Endothelial cell of umbilical vein (primary cell): ENCODE measurements around the gene CD164L2. TPM values are rescaled to one million over a fixed set of nuclear protein-coding genes. Genes with fewer than 3 reads are reported as not detected.

Experiments used
- BruUV-seq: library from RNA; stranded (reverse); fragments of 400-500 nt; replicated peaks from 2 replicates; lab custom pipeline; 2021; lab: Mats Ljungman, UMichigan
- CTCF ChIA-PET: fragments of 300-600, 350-600 bp; sonication (Branson Sonifier 250); formaldehyde crosslinking; loops from one replicate; lab custom pipeline; 2021; ENCODE audit warnings: antibody characterized with exemption, inconsistent platforms; lab: Charles Lee
- POLR2A ChIA-PET: fragments of 300-600, 350-600 bp; sonication (Branson Sonifier 250); formaldehyde crosslinking; loops from one replicate; lab custom pipeline; 2021; ENCODE audit warnings: antibody characterized with exemption, inconsistent platforms; lab: Charles Lee
- DNase-seq: peaks from one replicate; pipeline ENCODE4 v3.0.0-alpha.2; 2011; ENCODE audit warnings: low read depth, low spot score
- FAIRE-seq: peaks from 2 replicates; lab custom pipeline; 2011; peaks lifted over from hg19 to GRCh38; lab: Jason Lieb, UNC
- H2AFZ ChIP-seq: 2 replicates; pipeline ENCODE4 v1.6.0; 2012; ENCODE audit warnings: low read depth, low read length, control low read depth, inconsistent platforms
- H3K27ac ChIP-seq: 2 replicates; pipeline ENCODE4 v1.5.1; 2011; ENCODE audit warnings: low read depth, mild to moderate bottlenecking, control low read depth, low read length, moderate library complexity; ENCODE audit not compliant: insufficient read depth
- H3K27me3 ChIP-seq, 2 experiments: 2 replicates each; pipeline versions ENCODE4 v1.6.0 to v1.6.1; 2011; ENCODE audit warnings: low read length in 2 of 2, mixed read lengths in 1 of 2; ENCODE audit not compliant: control insufficient read depth in 2 of 2, insufficient read depth in 2 of 2
- H3K36me3 ChIP-seq, 2 experiments: 2 replicates in 1 of 2; 3 replicates in 1 of 2; pipeline ENCODE4 v1.5.1; 2011; ENCODE audit warnings: low read length in 2 of 2, mild to moderate bottlenecking in 1 of 2, moderate library complexity in 1 of 2; ENCODE audit not compliant: control insufficient read depth in 2 of 2, insufficient read depth in 2 of 2; ENCODE audit errors: extremely low read depth in 1 of 2
- H3K4me1 ChIP-seq: 3 replicates; pipeline ENCODE4 v1.5.1; 2011; ENCODE audit warnings: mild to moderate bottlenecking, low read length; ENCODE audit not compliant: control insufficient read depth, insufficient read depth; ENCODE audit errors: extremely low read depth
- H3K4me2 ChIP-seq: 2 replicates; pipeline ENCODE4 v1.6.1; 2011; ENCODE audit warnings: low read length, control low read depth, mixed read lengths; ENCODE audit not compliant: insufficient read depth
- H3K4me3 ChIP-seq, 3 experiments: fragments of 200-600 bp in 1 of 3; sonication (generic), shearing (Covaris generic) in 1 of 3; replicated peaks in 1 of 3; 2 replicates each; pipeline ENCODE4 v1.5.1; 2011 to 2016; ENCODE audit warnings: control low read depth in 3 of 3, low read length in 3 of 3, mild to moderate bottlenecking in 2 of 3, inconsistent platforms in 1 of 3, low read depth in 1 of 3, moderate library complexity in 1 of 3; ENCODE audit not compliant: insufficient read depth in 1 of 3
- H3K79me2 ChIP-seq: 2 replicates; pipeline ENCODE4 v1.6.0; 2012; ENCODE audit warnings: low read length, inconsistent platforms; ENCODE audit not compliant: control insufficient read depth, insufficient read depth
- H3K9ac ChIP-seq: replicated peaks from 2 replicates; pipeline ENCODE3; 2011; ENCODE audit warnings: low read length, control low read depth; ENCODE audit not compliant: insufficient read depth; ENCODE audit errors: extremely low read depth
- H3K9me1 ChIP-seq: replicated peaks from 3 replicates; pipeline ENCODE4 v1.6.0; 2011; ENCODE audit warnings: mild to moderate bottlenecking, low read length; ENCODE audit not compliant: control insufficient read depth, insufficient read depth; ENCODE audit errors: extremely low read depth
- H3K9me3 ChIP-seq: replicated peaks from 2 replicates; pipeline ENCODE4 v1.5.1; 2012; ENCODE audit warnings: low read length, inconsistent platforms; ENCODE audit not compliant: control insufficient read depth, insufficient read depth
- H4K20me1 ChIP-seq: replicated peaks from 2 replicates; pipeline ENCODE3; 2011; ENCODE audit warnings: mild to moderate bottlenecking, low read length; ENCODE audit not compliant: control insufficient read depth, insufficient read depth; ENCODE audit errors: extremely low read depth
- CTCF ChIP-seq, 2 donors: IDR thresholded peaks; 1 replicate in 1 of 2; 2 replicates in 1 of 2; pipeline ENCODE4 v1.5.1; 2011; ENCODE audit warnings: low read length in 2 of 2, mild to moderate bottlenecking in 2 of 2, moderate library complexity in 2 of 2, control low read depth in 1 of 2, inconsistent platforms in 1 of 2, low read depth in 1 of 2; ENCODE audit not compliant: insufficient read depth in 1 of 2; ENCODE audit errors: extremely low read depth in 1 of 2
- EZH2 ChIP-seq: IDR thresholded peaks from 2 replicates; pipeline ENCODE4 v1.6.1; 2012; ENCODE audit warnings: borderline replicate concordance, low read depth, mild to moderate bottlenecking, moderate library complexity, low read length, inconsistent platforms; ENCODE audit not compliant: severe bottlenecking
- FOS ChIP-seq: IDR thresholded peaks from 2 replicates; pipeline ENCODE4 v1.6.1; 2011; ENCODE audit warnings: mild to moderate bottlenecking, low read length, moderate library complexity, borderline replicate concordance; ENCODE audit not compliant: insufficient read depth
- GATA2 ChIP-seq: IDR thresholded peaks from 2 replicates; pipeline ENCODE4 v1.7.0; 2011; ENCODE audit warnings: low read depth, mild to moderate bottlenecking, moderate library complexity, mixed read lengths, low read length; ENCODE audit not compliant: insufficient read length, insufficient read depth
- JUN ChIP-seq: IDR thresholded peaks from 2 replicates; pipeline ENCODE4 v1.6.1; 2011; ENCODE audit warnings: borderline replicate concordance, low read depth; ENCODE audit not compliant: insufficient read length, insufficient read depth
- MYC ChIP-seq: IDR thresholded peaks from one replicate; pipeline ENCODE4 v1.6.1; 2011; ENCODE audit warnings: mild to moderate bottlenecking, low read depth, low read length
- POLR2A ChIP-seq: IDR thresholded peaks from 2 replicates; pipeline ENCODE4 v1.6.1; 2012; ENCODE audit warnings: low read depth, mild to moderate bottlenecking, control low read depth, low read length
- dilution Hi-C: fragments of 300-500 bp; cut with MboI; formaldehyde crosslinking; loops from one replicate; pipeline ENCODE4 v1.15.0; 2019; ENCODE audit warnings: low sequenced_read_pairs; ENCODE audit not compliant: extremely low pct_ligation_motif_present
- intact Hi-C: fragments of 100-400 bp; cut with micrococcal nuclease; formaldehyde crosslinking; loops from one replicate; pipeline ENCODE4 v1.10.0; 2022
- polyA plus RNA-seq, 4 experiments: library from polyadenylated mRNA; depleted of rRNA in 3 of 4; stranded (reverse) in 3 of 4; unstranded in 1 of 4; fragments of >200 nt; gene quantifications; 2 replicates each; pipeline versions ENCODE4 v1.2.1 to v1.2.3, GENCODE V29; 2011 to 2012; ENCODE audit warnings: missing spikeins in 1 of 4
- total RNA-seq: library from RNA; stranded (reverse); gene quantifications from 2 replicates; pipeline ENCODE4 v1.2.3, GENCODE V29; 2021
- TF ChIP-seq, protein P1 (sequence below): IDR thresholded peaks from 2 replicates; pipeline ENCODE4 v1.6.1; 2011; ENCODE audit not compliant: insufficient read depth, insufficient read length

The CD164L2 gene
- total and polyA plus RNA-seq, 2 donors (not counting 3 experiments of a cell fraction or from before 2014, with no cell fraction given): not detected

DNA sequence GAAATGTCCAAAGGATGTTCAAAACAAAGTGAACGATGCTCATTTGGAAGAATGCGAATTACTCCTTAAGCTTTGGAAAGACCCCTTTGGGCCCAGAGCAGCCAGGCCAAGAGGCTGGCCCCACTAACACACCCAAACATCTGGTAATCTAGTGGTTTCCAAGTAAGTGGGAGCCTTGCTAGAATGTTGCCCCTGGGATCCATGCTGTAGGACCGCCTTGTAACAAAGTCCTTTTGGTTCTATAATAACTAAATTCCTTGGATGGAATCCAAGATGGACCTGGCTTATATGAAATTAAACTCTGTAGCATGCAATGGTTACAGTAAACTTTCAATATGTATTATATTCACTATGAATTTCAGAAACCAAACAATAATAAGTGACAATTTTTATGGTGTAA, 34.6 kb upstream of the CD164L2 start:
- POLR2A ChIA-PET: no interaction called here
- Histone ChIP-seq H3K27me3 (no peaks in the 10 kb centered on the region), H3K9ac (no peak overlapping the region), H3K4me2 (no peak overlapping the region), H3K9me1 (no peaks in the 10 kb centered on the region), H3K27ac (no peak overlapping the region), H3K4me1 (peaks cover 5% of the 10 kb centered on the region), H3K4me3 (no peak overlapping the region), H3K9me3 (no peaks in the 10 kb centered on the region), H2AFZ (no peak overlapping the region), H3K36me3 (peaks cover 34 to 41% of the 10 kb centered on the region in 2 experiments), H3K79me2 (peaks cover 16% of the 10 kb centered on the region), H4K20me1 (no peaks in the 10 kb centered on the region)
- no peak for FAIRE-seq
- no TSS peak for BruUV-seq
- dilution Hi-C loops: loop anchor here (25.0 kb wide), 1 partner anchor 170 kb away; no protein-coding TSS in a partner anchor
- CTCF ChIA-PET: interaction anchor here (0.8 to 8.0 kb wide), 5 partner anchors 8 to 139 kb away, joined by 3 to 70 read pairs (median 6); no protein-coding TSS in a partner anchor
- no peak for DNase-seq
- intact Hi-C loops: loop anchor here (5.0 kb wide), 1 partner anchor 110 kb away; no protein-coding TSS in a partner anchor
- no peak for TF ChIP-seq FOS
- TF ChIP-seq JUN: no peak
- no peak for TF ChIP-seq POLR2A

DNA sequence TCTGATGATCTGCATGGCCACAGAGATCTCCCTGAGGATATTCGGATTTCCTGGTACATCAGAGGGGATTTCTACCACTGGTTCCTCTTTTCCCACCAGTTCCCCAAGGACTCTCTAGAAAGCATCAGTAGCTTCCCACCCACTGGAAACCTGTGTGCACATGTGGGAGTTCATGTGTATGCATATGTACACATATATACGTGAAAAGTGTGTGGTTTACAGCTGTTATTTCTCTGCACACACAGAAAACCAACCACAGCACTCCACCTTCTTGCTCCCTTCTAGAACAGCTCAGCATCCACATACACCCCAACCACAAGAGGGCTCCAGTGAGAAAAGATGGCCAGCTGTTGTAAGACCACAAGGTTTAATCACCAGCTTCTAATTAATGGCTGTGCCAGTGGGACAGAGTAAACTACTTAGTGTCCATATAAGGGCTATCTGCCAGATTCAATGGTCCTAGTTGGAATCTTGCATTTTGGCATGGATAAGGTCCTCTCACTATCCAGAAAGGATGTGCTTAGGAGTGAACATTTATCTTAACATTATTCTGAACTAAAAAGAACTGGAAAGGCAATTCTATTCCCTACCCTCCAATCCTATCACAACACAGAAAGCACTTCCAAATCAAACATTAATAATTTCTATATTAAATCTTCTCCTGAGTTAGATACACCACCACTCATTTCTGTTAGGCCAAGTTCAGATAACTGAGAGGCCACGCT, 33.4 kb upstream of the CD164L2 start:
- dilution Hi-C loops (loop anchor here (25.0 kb wide), 1 partner anchor 171 kb away; no protein-coding TSS in a partner anchor), intact Hi-C loops (loop anchor here (1.0 to 5.0 kb wide), 3 partner anchors 74 to 190 kb away; partner anchors contain the start of gene WASF2)
- Histone ChIP-seq H3K4me1 (peaks cover 5% of the 10 kb centered on the region), H3K4me3 (no peak overlapping the region), H3K27me3 (no peaks in the 10 kb centered on the region), H3K9ac (no peak overlapping the region), H4K20me1 (no peaks in the 10 kb centered on the region), H3K36me3 (peaks cover 40 to 48% of the 10 kb centered on the region in 2 experiments), H2AFZ (no peak overlapping the region), H3K4me2 (no peak overlapping the region), H3K79me2 (peaks cover 13% of the 10 kb centered on the region), H3K9me3 (no peaks in the 10 kb centered on the region), H3K9me1 (no peaks in the 10 kb centered on the region), H3K27ac (no peak overlapping the region)
- ChIA-PET CTCF (interaction anchor here (0.7 to 8.0 kb wide), 51 partner anchors 8 to 253 kb away, joined by 3 to 74 read pairs (median 5); partner anchors contain the start of genes AHDC1 and WASF2), POLR2A (interaction anchor here (1.0 kb wide), 1 partner anchor 12 kb away, joined by 4 read pairs; no protein-coding TSS in a partner anchor)
- TF ChIP-seq EZH2: no peak
- no peak for TF ChIP-seq POLR2A
- TF ChIP-seq JUN: no peak
- no peak for TF ChIP-seq MYC
- TF ChIP-seq FOS: no peak
- peak; percentile 75 to 76 for TF ChIP-seq CTCF (IDR thresholded peaks at IDR 0.05; ENCODE audit: extremely low read depth in 1 of 2, insufficient read depth in 1 of 2, low read depth in 1 of 2, low read length in 2 of 2)
- no peak for TF ChIP-seq GATA2
- TF ChIP-seq, protein P1, sequence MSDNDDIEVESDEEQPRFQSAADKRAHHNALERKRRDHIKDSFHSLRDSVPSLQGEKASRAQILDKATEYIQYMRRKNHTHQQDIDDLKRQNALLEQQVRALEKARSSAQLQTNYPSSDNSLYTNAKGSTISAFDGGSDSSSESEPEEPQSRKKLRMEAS: no peak
- BruUV-seq: no TSS peak
- DNase-seq (peak; percentile 80), FAIRE-seq (peak; percentile 74)
